Naive B cell (primary cell): ENCODE data around the gene WBP1L. TPM values are rescaled to one million over a fixed set of nuclear protein-coding genes. Genes with fewer than 3 reads are reported as not detected.
"Not testable (repeated sequence)": the region's sequence is repeated elsewhere in the genome, so short reads cannot be mapped to it uniquely, and the experiment has no call there.

Source experiments
- ATAC-seq, 2 donors: fragments of 150-1000 bp; cut with Tn5 transposase; 2 replicates each; pipeline ENCODE4 v1.10.0; 2021; ENCODE audit warnings: low read depth in 2 of 2, mild to moderate bottlenecking in 2 of 2, moderate library complexity in 2 of 2
- DNase-seq: peaks from one replicate; pipeline ENCODE4 v3.0.0; 2022
- H3K27ac Mint-ChIP-seq, 6 donors: one replicate each; pipeline ENCODE4 v1.8.0; 2020 to 2022; ENCODE audit warnings: mild to moderate bottlenecking in 6 of 6, mixed read lengths in 6 of 6, moderate library complexity in 5 of 6, inconsistent platforms in 2 of 6
- H3K27me3 Mint-ChIP-seq, 3 donors: one replicate each; pipeline ENCODE4 v1.8.0; 2021 to 2022; ENCODE audit warnings: mixed read lengths in 3 of 3, mild to moderate bottlenecking in 1 of 3
- H3K36me3 Mint-ChIP-seq, 2 donors: one replicate each; pipeline ENCODE4 v1.8.0; 2020 to 2022; ENCODE audit warnings: mixed read lengths in 2 of 2, inconsistent platforms in 1 of 2, mild to moderate bottlenecking in 1 of 2
- H3K4me1 Mint-ChIP-seq, 3 donors: one replicate each; pipeline ENCODE4 v1.8.0; 2020 to 2022; ENCODE audit warnings: mixed read lengths in 3 of 3, inconsistent platforms in 1 of 3, mild to moderate bottlenecking in 1 of 3, moderate library complexity in 1 of 3
- H3K4me3 Mint-ChIP-seq, 8 donors: one replicate each; pipeline ENCODE4 v1.8.0; 2020 to 2022; ENCODE audit warnings: mild to moderate bottlenecking in 8 of 8, mixed read lengths in 8 of 8, moderate library complexity in 8 of 8, inconsistent platforms in 2 of 8
- H3K9me3 Mint-ChIP-seq, 7 donors: one replicate each; pipeline ENCODE4 v1.8.0; 2020 to 2022; ENCODE audit warnings: mixed read lengths in 7 of 7, mild to moderate bottlenecking in 5 of 7, inconsistent platforms in 2 of 7, moderate library complexity in 1 of 7
- polyA plus RNA-seq, 6 donors: library from polyadenylated mRNA; unstranded; fragments of 300-500 nt; fragmentation: Illumina TruSeq; gene quantifications; one replicate each; pipeline ENCODE4 v1.2.3, GENCODE V29; 2021; ENCODE audit warnings: low read depth in 6 of 6

The WBP1L gene
- polyA plus RNA-seq, 6 donors from 2014 or later: 26.0 to 34.2 (median 29.7) TPM

GRCh38 chr10:102713814-102714620, 29.7 kb upstream of the WBP1L start, which contains the start of gene ARL3:
TSS of gene ARL3 (minus strand) at chr10:102714397. CDS start at chr10:102714275, 122 bp downstream.
- peaks cover 0 to 4% of the 10 kb centered on the region in 2 donors for H3K36me3 Mint-ChIP-seq
- no peaks in the 10 kb centered on the region for H3K27me3 Mint-ChIP-seq
- peak; percentile 90 for DNase-seq
- H3K9me3 Mint-ChIP-seq: no peaks in the 10 kb centered on the region
- H3K27ac Mint-ChIP-seq: peak within 1 kb of the TSS; percentile 91 to 98 (median 95)
- peaks cover 23 to 38% (median 33%) of the 10 kb centered on the region in 3 donors for H3K4me1 Mint-ChIP-seq
- ATAC-seq: peak; percentile 84 to 85
- H3K4me3 Mint-ChIP-seq: peak within 1 kb of the TSS; percentile 88 to 99 (median 96)

- ATAC-seq (peak; percentile 16 to 24), DNase-seq (no peak)
- Mint-ChIP-seq H3K4me3 (peak within 1 kb of the TSS; percentile 88 to 99 (median 96)), H3K9me3 (no peaks in the 10 kb centered on the region), H3K27me3 (no peaks in the 10 kb centered on the region), H3K4me1 (peaks cover 23 to 38% (median 37%) of the 10 kb centered on the region in 3 donors), H3K27ac (peak within 1 kb of the TSS; percentile 91 to 98 (median 95)), H3K36me3 (peaks cover 0 to 4% of the 10 kb centered on the region in 2 donors)
Measured at GRCh38 chr10:102714621-102715455, 28.9 kb upstream of the WBP1L start, which contains the start of gene SFXN2. TSS of gene SFXN2 (plus strand) at chr10:102714636. CDS start at chr10:102726637, 12,001 bp downstream.

GRCh38 chr10:102715880-102716279, 27.9 kb upstream of the WBP1L start:
- Mint-ChIP-seq H3K36me3 (peaks cover 0 to 4% of the 10 kb centered on the region in 2 donors), H3K27ac (peak overlapping the region in 1 of 6 donors; percentile 69), H3K9me3 (no peaks in the 10 kb centered on the region), H3K27me3 (no peaks in the 10 kb centered on the region), H3K4me3 (peak overlapping the region in 6 of 8 donors; percentile 51 to 96 (median 80)), H3K4me1 (peaks cover 23 to 38% (median 36%) of the 10 kb centered on the region in 3 donors)
- DNase-seq (no peak), ATAC-seq (no peak)

GRCh38 chr10:102716900-102717565, 26.7 kb upstream of the WBP1L start:
- H3K9me3 Mint-ChIP-seq, DNase-seq, H3K27me3 Mint-ChIP-seq, H3K36me3 Mint-ChIP-seq, ATAC-seq: not testable (repeated sequence)
- Mint-ChIP-seq H3K4me3 (peak overlapping the region in 1 of 8 donors; percentile 94), H3K4me1 (peaks cover 23 to 41% (median 40%) of the 10 kb centered on the region in 3 donors), H3K27ac (peak overlapping the region in 2 of 6 donors; percentile 64 to 65)

- DNase-seq: no peak
- H3K36me3 Mint-ChIP-seq: peaks cover 0 to 4% of the 10 kb centered on the region in 2 donors
- no peaks in the 10 kb centered on the region for H3K27me3 Mint-ChIP-seq
- H3K4me3 Mint-ChIP-seq: peak overlapping the region in 1 of 8 donors; percentile 74
- H3K27ac Mint-ChIP-seq: peak overlapping the region in 2 of 6 donors; percentile 25 to 60
- H3K4me1 Mint-ChIP-seq: peaks cover 19 to 40% (median 30%) of the 10 kb centered on the region in 3 donors
- ATAC-seq: no peak
- H3K9me3 Mint-ChIP-seq: no peaks in the 10 kb centered on the region
Measured at GRCh38 chr10:102718220-102718619, 25.5 kb upstream of the WBP1L start.

GRCh38 chr10:102720337-102720736, 23.4 kb upstream of the WBP1L start:
- H3K4me3 Mint-ChIP-seq: no peak overlapping the region
- H3K36me3 Mint-ChIP-seq: peaks cover 7 to 14% of the 10 kb centered on the region in 2 donors
- H3K4me1 Mint-ChIP-seq: peaks cover 6 to 25% (median 22%) of the 10 kb centered on the region in 3 donors
- DNase-seq (no peak), ATAC-seq (no peak)
- H3K27ac Mint-ChIP-seq: peak overlapping the region in 1 of 6 donors; percentile 51
- H3K27me3 Mint-ChIP-seq: no peaks in the 10 kb centered on the region
- peaks cover 0 to 5% (median 0%) of the 10 kb centered on the region in 7 donors for H3K9me3 Mint-ChIP-seq

- Mint-ChIP-seq H3K27ac (no peak overlapping the region), H3K27me3 (no peaks in the 10 kb centered on the region), H3K4me1 (peaks cover 5 to 24% (median 17%) of the 10 kb centered on the region in 3 donors), H3K4me3 (no peak overlapping the region), H3K9me3 (peaks cover 0 to 5% (median 0%) of the 10 kb centered on the region in 7 donors), H3K36me3 (peaks cover 7 to 14% of the 10 kb centered on the region in 2 donors)
- DNase-seq: no peak
- ATAC-seq: no peak
Measured at GRCh38 chr10:102720775-102721301, 22.9 kb upstream of the WBP1L start.

GRCh38 chr10:102721954-102722353, 21.8 kb upstream of the WBP1L start:
- peak overlapping the region in 1 of 6 donors; percentile 94 for H3K27ac Mint-ChIP-seq
- H3K4me3 Mint-ChIP-seq: no peak overlapping the region
- peaks cover 5 to 19% (median 13%) of the 10 kb centered on the region in 3 donors for H3K4me1 Mint-ChIP-seq
- no peaks in the 10 kb centered on the region for H3K27me3 Mint-ChIP-seq
- H3K36me3 Mint-ChIP-seq: peaks cover 14% of the 10 kb centered on the region in 2 donors
- ATAC-seq (no peak), DNase-seq (no peak)
- H3K9me3 Mint-ChIP-seq: peaks cover 0 to 5% (median 0%) of the 10 kb centered on the region in 7 donors

- DNase-seq (no peak), ATAC-seq (no peak)
- peaks cover 10 to 14% of the 10 kb centered on the region in 2 donors for H3K36me3 Mint-ChIP-seq
- peaks cover 0 to 5% (median 0%) of the 10 kb centered on the region in 7 donors for H3K9me3 Mint-ChIP-seq
- H3K4me3 Mint-ChIP-seq: no peak overlapping the region
- H3K4me1 Mint-ChIP-seq: peaks cover 7 to 17% (median 7%) of the 10 kb centered on the region in 3 donors
- no peaks in the 10 kb centered on the region for H3K27me3 Mint-ChIP-seq
- H3K27ac Mint-ChIP-seq: no peak overlapping the region
Measured at GRCh38 chr10:102723989-102724388, 19.8 kb upstream of the WBP1L start.

- Mint-ChIP-seq H3K9me3 (peaks cover 0 to 5% (median 0%) of the 10 kb centered on the region in 7 donors), H3K4me3 (no peak overlapping the region), H3K36me3 (peaks cover 10 to 14% of the 10 kb centered on the region in 2 donors), H3K4me1 (peaks cover 7 to 11% (median 10%) of the 10 kb centered on the region in 3 donors), H3K27me3 (no peaks in the 10 kb centered on the region), H3K27ac (peak overlapping the region in 1 of 6 donors; percentile 68)
- no peak for ATAC-seq
- DNase-seq: no peak
Measured at GRCh38 chr10:102726274-102726673, 17.5 kb upstream of the WBP1L start.

- Mint-ChIP-seq H3K4me3 (no peak overlapping the region), H3K27ac (peak overlapping the region in 2 of 6 donors; percentile 79 to 94)
Measured at GRCh38 chr10:102727037-102727818, 16.5 kb upstream of the WBP1L start.

More at GRCh38 chr10:102727037-102727818, 16.5 kb upstream of the WBP1L start:
- peaks cover 0 to 5% (median 0%) of the 10 kb centered on the region in 7 donors for H3K9me3 Mint-ChIP-seq
- DNase-seq (no peak), ATAC-seq (no peak)
- peaks cover 10 to 19% of the 10 kb centered on the region in 2 donors for H3K36me3 Mint-ChIP-seq
- H3K4me1 Mint-ChIP-seq: peaks cover 4 to 11% (median 4%) of the 10 kb centered on the region in 3 donors
- H3K27me3 Mint-ChIP-seq: no peaks in the 10 kb centered on the region
